AG04449 (cell line): ENCODE data around the gene POU6F2.
"Not testable (repeated sequence)": the region's sequence is repeated elsewhere in the genome, so short reads cannot be mapped to it uniquely, and the experiment has no call there.

Experiments
- CTCF ChIA-PET: fragments of 350-600 bp; formaldehyde crosslinking; extraction: SDS; loops from one replicate; lab custom pipeline; 2021; ENCODE audit warnings: antibody characterized with exemption; lab: Yijun Ruan, JAX
- POLR2A ChIA-PET: fragments of 400-600, 350-600 bp; formaldehyde crosslinking; extraction: SDS; loops from one replicate; lab custom pipeline; 2020; ENCODE audit warnings: antibody characterized with exemption, inconsistent platforms; lab: Yijun Ruan, JAX
- DNase-seq: peaks from one replicate; pipeline ENCODE4 v3.0.0-alpha.2; 2010; ENCODE audit warnings: low read depth, low spot score
- H3K4me3 ChIP-seq: 2 replicates; pipeline ENCODE4 v1.5.1; 2011; ENCODE audit warnings: low read depth, mild to moderate bottlenecking, control low read depth, low read length
- TF ChIP-seq, protein P1 (sequence below): IDR thresholded peaks from one replicate; pipeline ENCODE4 v1.5.1; 2011; ENCODE audit warnings: mild to moderate bottlenecking, moderate library complexity, low read length, control low read depth, inconsistent platforms; ENCODE audit not compliant: insufficient read depth; ENCODE audit errors: missing control alignments

The POU6F2 gene

DNA sequence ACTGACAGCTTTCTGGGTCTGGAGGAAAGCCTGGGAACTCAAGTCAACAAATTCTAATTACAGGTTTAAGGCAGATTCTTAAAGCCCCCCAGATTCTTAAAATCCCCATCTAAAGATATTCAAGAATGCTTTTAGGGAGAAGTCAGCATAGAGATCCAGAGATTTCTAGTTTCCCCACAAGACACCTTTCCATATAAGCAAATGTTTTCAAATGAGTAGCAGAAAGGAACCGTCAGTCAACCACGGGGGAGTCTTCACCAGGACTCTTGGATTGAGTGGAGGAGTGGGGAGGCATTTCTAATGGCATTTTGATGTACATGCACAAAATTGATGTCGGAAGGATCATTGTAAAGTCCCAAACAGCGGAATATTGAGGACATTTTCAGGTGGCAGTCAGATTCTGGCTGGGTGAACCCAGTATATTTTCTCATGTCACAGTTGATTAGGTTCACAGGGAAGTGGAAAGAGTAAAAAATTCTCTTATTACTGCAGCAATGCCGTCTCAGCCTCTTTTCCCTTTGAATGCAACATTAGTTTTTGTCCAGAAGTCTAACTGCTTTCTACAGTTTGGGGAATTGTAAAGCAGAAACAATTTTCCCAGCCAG, 396.8 kb downstream of the POU6F2 start:
- TF ChIP-seq, protein P1, sequence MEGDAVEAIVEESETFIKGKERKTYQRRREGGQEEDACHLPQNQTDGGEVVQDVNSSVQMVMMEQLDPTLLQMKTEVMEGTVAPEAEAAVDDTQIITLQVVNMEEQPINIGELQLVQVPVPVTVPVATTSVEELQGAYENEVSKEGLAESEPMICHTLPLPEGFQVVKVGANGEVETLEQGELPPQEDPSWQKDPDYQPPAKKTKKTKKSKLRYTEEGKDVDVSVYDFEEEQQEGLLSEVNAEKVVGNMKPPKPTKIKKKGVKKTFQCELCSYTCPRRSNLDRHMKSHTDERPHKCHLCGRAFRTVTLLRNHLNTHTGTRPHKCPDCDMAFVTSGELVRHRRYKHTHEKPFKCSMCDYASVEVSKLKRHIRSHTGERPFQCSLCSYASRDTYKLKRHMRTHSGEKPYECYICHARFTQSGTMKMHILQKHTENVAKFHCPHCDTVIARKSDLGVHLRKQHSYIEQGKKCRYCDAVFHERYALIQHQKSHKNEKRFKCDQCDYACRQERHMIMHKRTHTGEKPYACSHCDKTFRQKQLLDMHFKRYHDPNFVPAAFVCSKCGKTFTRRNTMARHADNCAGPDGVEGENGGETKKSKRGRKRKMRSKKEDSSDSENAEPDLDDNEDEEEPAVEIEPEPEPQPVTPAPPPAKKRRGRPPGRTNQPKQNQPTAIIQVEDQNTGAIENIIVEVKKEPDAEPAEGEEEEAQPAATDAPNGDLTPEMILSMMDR: no peak
- POLR2A ChIA-PET: no interaction called here
- DNase-seq: no peak
- CTCF ChIA-PET: no interaction called here
- H3K4me3 ChIP-seq: no peak overlapping the region

DNA sequence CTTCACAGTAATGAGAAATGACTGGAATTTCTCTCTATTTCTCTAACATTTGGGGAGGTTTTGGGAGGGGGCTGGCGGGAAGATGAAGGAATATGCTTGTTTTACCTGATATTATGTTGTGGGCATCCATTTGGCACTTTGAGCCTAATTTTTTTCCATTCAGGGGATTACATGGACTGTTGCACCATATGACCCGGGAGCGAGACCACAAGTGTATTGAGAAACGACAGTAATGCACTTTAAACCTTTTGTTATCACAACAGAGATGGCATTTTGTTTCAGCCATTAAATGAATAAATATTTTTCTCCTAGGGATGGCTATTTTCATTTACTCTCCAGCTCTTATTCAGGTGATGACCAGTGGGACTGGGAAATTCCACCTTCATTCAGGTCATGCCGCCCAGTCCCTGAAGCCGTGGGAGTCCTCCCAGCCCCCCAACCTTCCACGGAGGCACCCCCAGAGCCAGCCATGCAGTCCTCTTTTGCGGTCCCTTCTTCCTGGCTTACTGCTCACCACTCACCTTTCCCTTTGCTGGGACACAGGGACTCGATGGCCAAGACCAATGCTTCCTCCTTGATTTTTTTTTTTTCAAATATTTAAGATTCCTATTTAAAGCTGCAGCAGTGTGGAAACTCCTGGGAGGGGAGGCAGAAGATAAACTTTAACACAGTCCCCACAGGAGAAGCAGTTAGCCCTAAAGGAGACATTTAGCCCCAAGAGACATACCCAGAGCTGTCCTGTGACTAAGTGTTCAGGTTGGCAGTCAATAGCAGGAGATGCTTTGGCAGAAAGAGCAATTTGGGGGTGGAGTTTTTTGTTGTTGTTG, 397.6 kb downstream of the POU6F2 start:
- ChIA-PET CTCF (interaction anchor here (0.9 kb wide), 1 partner anchor 11 kb away, joined by 3 read pairs; no protein-coding TSS in a partner anchor), POLR2A (no interaction called here)
- H3K4me3 ChIP-seq: no peak overlapping the region
- TF ChIP-seq, protein P1: no peak
- DNase-seq: no peak

- no peak overlapping the region for H3K4me3 ChIP-seq
- TF ChIP-seq, protein P1: no peak
- ChIA-PET CTCF (interaction anchor here (0.9 kb wide), 1 partner anchor 11 kb away, joined by 3 read pairs; no protein-coding TSS in a partner anchor), POLR2A (no interaction called here)
- DNase-seq: no peak
Observed at GRCh38 chr7:39375874-39376190, 398.1 kb downstream of the POU6F2 start.

- CTCF ChIA-PET, DNase-seq, POLR2A ChIA-PET, H3K4me3 ChIP-seq: not testable (repeated sequence)
Observed at GRCh38 chr7:39376881-39377280, 399.2 kb downstream of the POU6F2 start.

DNA sequence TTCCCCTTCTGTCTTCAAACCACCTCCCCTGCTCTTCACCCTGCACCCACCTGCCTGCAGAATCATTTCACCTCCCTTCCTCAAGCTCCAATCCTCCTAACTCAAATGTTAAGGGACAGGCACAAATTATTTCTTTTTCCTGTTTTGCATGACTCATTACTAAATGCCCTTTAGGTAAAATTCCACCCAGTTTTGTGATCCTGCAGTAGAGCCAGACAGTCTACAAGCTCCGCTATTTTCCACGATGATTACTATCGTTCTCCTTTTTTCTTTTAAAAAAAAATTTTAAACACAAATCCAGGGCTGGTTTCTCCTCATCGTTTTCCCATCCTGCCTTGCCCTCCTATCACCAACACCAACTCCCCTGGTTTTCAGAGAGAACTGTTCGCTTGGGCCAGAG, 401.7 kb downstream of the POU6F2 start:
- TF ChIP-seq, protein P1: no peak
- no peak for DNase-seq

DNA sequence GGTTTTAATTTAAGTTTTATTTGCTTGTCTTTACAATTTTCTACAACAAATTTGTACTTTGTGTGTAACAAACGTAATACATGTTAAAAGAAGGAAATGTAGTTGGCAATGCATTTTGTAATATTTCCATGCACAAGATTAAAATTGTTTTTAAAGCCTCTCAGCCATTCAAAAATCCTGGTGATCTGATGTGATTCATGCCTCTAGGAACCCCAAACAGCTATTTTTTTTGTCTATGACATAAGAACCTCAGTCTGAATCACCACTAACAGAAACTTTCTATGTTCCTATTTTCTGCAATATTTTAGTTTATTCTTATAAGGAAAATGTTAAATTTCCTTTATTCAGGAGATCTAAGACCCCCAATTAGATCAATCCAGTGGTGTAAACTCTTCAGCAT, 405.4 kb downstream of the POU6F2 start:
- H3K4me3 ChIP-seq: no peak overlapping the region
- TF ChIP-seq, protein P1: no peak
- ChIA-PET CTCF (interaction anchor here (0.6 kb wide), 1 partner anchor 85 kb away, joined by 3 read pairs; no protein-coding TSS in a partner anchor), POLR2A (no interaction called here)
- DNase-seq: no peak

More for the DNA sequence above, 401.7 kb downstream of the POU6F2 start:
- ChIA-PET CTCF (no interaction called here), POLR2A (no interaction called here)
- H3K4me3 ChIP-seq: no peak overlapping the region
